Liver (tissue), 9 donors: ENCODE results near the gene PPDPF. TPM values are rescaled to one million over a fixed set of nuclear protein-coding genes. Genes with fewer than 3 reads are reported as not detected.

Experiments used
- DNase-seq: peaks from one replicate; pipeline ENCODE4 v3.0.0-alpha.2; 2017; ENCODE audit warnings: low spot score
- H3K27ac ChIP-seq, 2 donors: one replicate each; pipeline ENCODE4 v1.7.0; 2013; ENCODE audit warnings: inconsistent platforms in 2 of 2, low read length in 2 of 2, control low read depth in 1 of 2, low read depth in 1 of 2, mild to moderate bottlenecking in 1 of 2
- H3K27me3 ChIP-seq, 4 donors: one replicate each; pipeline versions ENCODE4 v1.6.1 to v1.7.0; 2013; ENCODE audit warnings: low read length in 3 of 4, inconsistent platforms in 1 of 4, mild to moderate bottlenecking in 1 of 4, moderate library complexity in 1 of 4; ENCODE audit not compliant: control insufficient read depth in 4 of 4, insufficient read depth in 4 of 4
- H3K36me3 ChIP-seq, 4 donors: one replicate each; pipeline versions ENCODE4 v1.6.1 to v1.7.0; 2013; ENCODE audit warnings: low read length in 3 of 4, mild to moderate bottlenecking in 3 of 4, low read depth in 1 of 4, moderate library complexity in 1 of 4; ENCODE audit not compliant: control insufficient read depth in 4 of 4, insufficient read depth in 3 of 4
- H3K4me1 ChIP-seq, 4 donors: one replicate each; pipeline versions ENCODE4 v1.6.1 to v1.7.0; 2013; ENCODE audit warnings: low read length in 3 of 4, mild to moderate bottlenecking in 3 of 4, moderate library complexity in 1 of 4; ENCODE audit not compliant: control insufficient read depth in 4 of 4, insufficient read depth in 4 of 4
- H3K4me3 ChIP-seq, 3 donors: one replicate each; pipeline versions ENCODE4 v1.6.1 to v1.7.0; 2013; ENCODE audit warnings: low read length in 3 of 3, control low read depth in 1 of 3, low read depth in 1 of 3, mild to moderate bottlenecking in 1 of 3
- H3K9ac ChIP-seq, 2 donors: one replicate each; pipeline ENCODE4 v1.7.0; 2013; ENCODE audit warnings: low read length in 2 of 2, mild to moderate bottlenecking in 2 of 2, moderate library complexity in 2 of 2, control low read depth in 1 of 2, low read depth in 1 of 2
- H3K9me3 ChIP-seq, 4 donors: one replicate each; pipeline versions ENCODE4 v1.6.1 to v1.7.0; 2013; ENCODE audit warnings: low read length in 3 of 4; ENCODE audit not compliant: control insufficient read depth in 4 of 4
- ATF3 ChIP-seq: IDR thresholded peaks from 2 replicates; pipeline ENCODE4 v1.6.1; 2016; ENCODE audit warnings: antibody characterized with exemption
- CTCF ChIP-seq: fragments of 150-350 bp; IDR thresholded peaks from 2 replicates; pipeline ENCODE4 v1.5.1; 2017; ENCODE audit warnings: improper control_type of control experiment, low read depth, low read length; ENCODE audit not compliant: missing input control
- EGR1 ChIP-seq, 2 donors: IDR thresholded peaks; 2 replicates each; pipeline ENCODE4 v1.6.1; 2016 to 2018; ENCODE audit warnings: antibody characterized with exemption in 2 of 2, low read depth in 2 of 2
- FOXA1 ChIP-seq: IDR thresholded peaks from 2 replicates; pipeline ENCODE4 v1.6.1; 2016; ENCODE audit warnings: antibody characterized with exemption
- FOXA2 ChIP-seq: IDR thresholded peaks from 2 replicates; pipeline ENCODE4 v1.6.1; 2016; ENCODE audit warnings: antibody characterized with exemption
- GABPA ChIP-seq, 2 donors: IDR thresholded peaks in 1 of 2; conservative IDR thresholded peaks in 1 of 2; 2 replicates each; pipeline ENCODE4 v1.6.1; 2016; ENCODE audit warnings: antibody characterized with exemption in 2 of 2, mild to moderate bottlenecking in 1 of 2, moderate library complexity in 1 of 2
- HNF4A ChIP-seq, 2 donors: conservative IDR thresholded peaks; 2 replicates each; pipeline ENCODE4 v1.6.1; 2016; ENCODE audit warnings: antibody characterized with exemption in 2 of 2, mild to moderate bottlenecking in 2 of 2
- HNF4G ChIP-seq: IDR thresholded peaks from 2 replicates; pipeline ENCODE4 v1.6.1; 2016; ENCODE audit warnings: antibody characterized with exemption
- JUND ChIP-seq, 2 donors: IDR thresholded peaks; 2 replicates each; pipeline ENCODE4 v1.6.1; 2016; ENCODE audit warnings: antibody characterized with exemption in 2 of 2
- MAX ChIP-seq: IDR thresholded peaks from 2 replicates; pipeline ENCODE4 v1.6.1; 2016; ENCODE audit warnings: antibody characterized with exemption
- NR2F2 ChIP-seq: IDR thresholded peaks from 2 replicates; pipeline ENCODE4 v1.6.1; 2016; ENCODE audit warnings: antibody characterized with exemption
- RAD21 ChIP-seq, 2 donors: IDR thresholded peaks; 2 replicates each; pipeline ENCODE4 v1.6.1; 2016; ENCODE audit warnings: antibody characterized with exemption in 2 of 2, mild to moderate bottlenecking in 2 of 2
- REST ChIP-seq: IDR thresholded peaks from 2 replicates; pipeline ENCODE4 v1.6.1; 2016; ENCODE audit warnings: antibody characterized with exemption, mild to moderate bottlenecking
- RXRA ChIP-seq, 2 donors: IDR thresholded peaks; 2 replicates each; pipeline ENCODE4 v1.6.1; 2017 to 2018; ENCODE audit warnings: antibody characterized with exemption in 2 of 2, mild to moderate bottlenecking in 1 of 2
- TAF1 ChIP-seq: conservative IDR thresholded peaks from 2 replicates; pipeline ENCODE4 v1.6.1; 2016; ENCODE audit warnings: antibody characterized with exemption, mild to moderate bottlenecking
- YY1 ChIP-seq: IDR thresholded peaks from 2 replicates; pipeline ENCODE4 v1.6.1; 2016; ENCODE audit warnings: antibody characterized with exemption, mild to moderate bottlenecking
- ZBTB33 ChIP-seq: IDR thresholded peaks from 2 replicates; pipeline ENCODE4 v1.6.1; 2016; ENCODE audit warnings: antibody characterized with exemption
- WGBS: extraction: QIAGEN DNeasy Blood & Tissue Kit; methylation state at CpG from one replicate; pipeline ENCODE4 v1.1.7; 2013; 5-methylcytosine and 5-hydroxymethylcytosine counted together
- polyA plus RNA-seq, 2 donors: library from polyadenylated mRNA; stranded (reverse) in 1 of 2; unstranded in 1 of 2; fragments of 200-250 nt in 1 of 2; fragments of >200 nt in 1 of 2; fragmentation: Nextera tagmentation in 1 of 2; extraction: Ambion mirVana in 1 of 2; gene quantifications; one replicate each; pipeline versions ENCODE4 v1.2.1 to v1.2.3, GENCODE V29; 2013 to 2015
- total RNA-seq, 2 donors: library from RNA; depleted of rRNA; stranded (reverse); fragments of >200 nt; gene quantifications; one replicate each; pipeline ENCODE4 v1.2.3, GENCODE V29; 2014
- donor health status: healthy.
- donor health status: healthy.
- donor health status: healthy.
- donor health status: healthy.
- donor health status: healthy.

Gene PPDPF
- total and polyA plus RNA-seq, 4 donors: 8.3 to 196 (median 25.3) TPM

DNA sequence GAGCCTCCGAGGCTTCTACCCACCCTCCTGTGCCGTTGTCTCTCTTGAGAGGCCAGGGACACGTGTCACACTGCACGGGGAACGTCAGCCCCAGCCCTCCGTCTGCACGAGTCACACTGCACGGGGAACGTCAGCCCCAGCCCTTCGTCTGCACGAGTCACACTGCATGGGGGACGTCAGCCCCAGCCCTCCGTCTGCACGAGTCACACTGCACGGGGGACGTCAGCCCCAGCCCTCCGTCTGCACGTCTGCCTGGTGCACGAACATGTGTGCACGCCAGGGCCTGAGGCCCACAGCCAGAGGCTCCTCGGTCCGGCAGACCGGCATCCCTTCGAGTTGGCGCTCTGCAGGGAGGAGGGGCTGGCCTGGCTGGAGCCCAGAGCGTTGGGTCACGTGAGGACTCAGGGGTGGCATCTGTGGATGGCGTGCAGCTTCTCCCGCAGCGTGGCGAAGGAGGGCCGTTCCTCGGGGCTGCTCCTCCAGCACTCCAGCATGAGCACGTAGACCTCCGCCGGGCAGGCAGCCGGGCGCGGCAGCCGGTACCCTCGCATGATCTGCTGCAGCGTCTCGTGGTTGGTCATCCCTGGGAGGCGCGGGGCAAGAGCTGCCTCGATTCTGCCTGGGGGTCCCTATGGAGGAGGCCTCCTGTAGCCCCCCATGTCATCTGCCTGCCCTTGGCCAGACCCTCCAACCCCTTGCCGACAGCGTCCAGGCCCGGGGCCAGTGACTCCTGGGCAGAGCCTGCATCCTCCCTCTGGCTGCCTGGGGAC, 20.0 kb downstream of the PPDPF start:
- no peak for TF ChIP-seq CTCF
- no peak for TF ChIP-seq NR2F2
- no peak for TF ChIP-seq REST
- TF ChIP-seq ATF3: no peak
- no peak for TF ChIP-seq TAF1
- TF ChIP-seq FOXA1: no peak
- TF ChIP-seq RAD21 (IDR thresholded peaks at IDR 0.05): no peak
- TF ChIP-seq GABPA (IDR thresholded peaks at IDR 0.05 in 1 of 2, conservative IDR thresholded peaks at IDR 0.05 in 1 of 2): no peak
- TF ChIP-seq HNF4G: no peak
- no peak for TF ChIP-seq MAX
- TF ChIP-seq EGR1 (IDR thresholded peaks at IDR 0.05; ENCODE audit: low read depth in 2 of 2): no peak
- TF ChIP-seq FOXA2: no peak
- no peak for TF ChIP-seq YY1
- TF ChIP-seq JUND (IDR thresholded peaks at IDR 0.05): no peak
- no peak overlapping the region for H3K4me3 ChIP-seq
- no peaks in the 10 kb centered on the region for H3K36me3 ChIP-seq
- no peaks in the 10 kb centered on the region for H3K9me3 ChIP-seq
- no peak for DNase-seq
- WGBS: 85% methylated on average over 49 of the region's 49 CpGs
- H3K4me1 ChIP-seq: peaks cover 8 to 17% (median 12%) of the 10 kb centered on the region in 4 donors
- H3K27ac ChIP-seq: no peak overlapping the region
- H3K27me3 ChIP-seq: no peaks in the 10 kb centered on the region
- H3K9ac ChIP-seq: no peak overlapping the region

GRCh38 chr20:63541371-63541770, 20.8 kb downstream of the PPDPF start:
- Histone ChIP-seq H3K9me3 (no peaks in the 10 kb centered on the region), H3K27ac (no peak overlapping the region), H3K27me3 (no peaks in the 10 kb centered on the region), H3K36me3 (no peaks in the 10 kb centered on the region), H3K9ac (no peak overlapping the region), H3K4me3 (no peak overlapping the region), H3K4me1 (peaks cover 5 to 14% (median 11%) of the 10 kb centered on the region in 4 donors)
- 93% methylated on average over 28 of the region's 28 CpGs for WGBS
- no peak for DNase-seq
- TF ChIP-seq HNF4A (conservative IDR thresholded peaks at IDR 0.05): no peak
- no peak for TF ChIP-seq JUND (IDR thresholded peaks at IDR 0.05)
- TF ChIP-seq HNF4G: no peak
- no peak for TF ChIP-seq NR2F2
- TF ChIP-seq EGR1 (IDR thresholded peaks at IDR 0.05; ENCODE audit: low read depth in 2 of 2): no peak
- TF ChIP-seq ZBTB33: no peak
- TF ChIP-seq REST: no peak
- TF ChIP-seq MAX: no peak
- no peak for TF ChIP-seq TAF1
- TF ChIP-seq RXRA (IDR thresholded peaks at IDR 0.05): no peak
- no peak for TF ChIP-seq RAD21 (IDR thresholded peaks at IDR 0.05)
- TF ChIP-seq FOXA2: no peak
- no peak for TF ChIP-seq YY1
